Activated CD8-positive, alpha-beta memory T cell treated with anti-CD3 and anti-CD28 coated beads for 4 hours (primary cell): ENCODE measurements around the gene CARMIL3.
"Not testable (repeated sequence)": the region's sequence is repeated elsewhere in the genome, so short reads cannot be mapped to it uniquely, and the experiment has no call there.

Source experiments
- DNase-seq, 2 donors: peaks; one replicate each; pipeline ENCODE4 v3.0.0-alpha.2; 2020; ENCODE audit warnings: low read depth in 2 of 2

CARMIL3 gene

DNA sequence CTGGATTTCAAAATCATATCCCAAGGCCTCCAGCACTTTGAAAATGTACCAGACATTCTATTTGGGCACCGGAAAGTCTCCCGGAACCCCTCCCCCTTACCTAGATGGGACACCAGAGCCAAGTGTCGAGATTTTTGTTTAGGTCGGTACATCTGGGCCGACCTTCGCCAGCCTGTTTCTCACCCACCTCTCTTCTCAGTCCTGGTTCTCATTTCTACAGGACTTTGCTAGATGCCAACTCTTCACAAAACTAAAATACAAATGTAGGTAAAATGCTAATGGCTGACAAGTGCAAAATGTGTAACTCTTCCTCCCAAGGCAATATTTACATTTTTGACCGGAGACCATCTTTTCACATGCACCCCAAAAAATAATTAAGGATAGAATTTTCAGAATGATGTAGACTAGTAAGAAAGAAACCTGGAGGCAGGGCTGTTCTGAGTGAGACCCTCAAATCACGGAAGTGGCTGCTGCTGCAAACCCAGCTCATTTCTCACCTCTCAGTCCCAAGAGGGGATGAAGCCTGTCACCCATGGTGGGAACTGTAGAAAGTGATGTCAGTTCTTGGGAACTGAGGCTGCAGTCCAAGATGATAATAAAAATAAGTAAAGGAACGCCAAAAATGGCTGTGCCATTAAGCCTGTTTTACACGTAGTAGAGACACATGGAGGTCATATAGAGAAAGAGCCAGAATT lies 14.7 kb upstream of the CARMIL3 start:
- DNase-seq: not testable (repeated sequence)

DNA sequence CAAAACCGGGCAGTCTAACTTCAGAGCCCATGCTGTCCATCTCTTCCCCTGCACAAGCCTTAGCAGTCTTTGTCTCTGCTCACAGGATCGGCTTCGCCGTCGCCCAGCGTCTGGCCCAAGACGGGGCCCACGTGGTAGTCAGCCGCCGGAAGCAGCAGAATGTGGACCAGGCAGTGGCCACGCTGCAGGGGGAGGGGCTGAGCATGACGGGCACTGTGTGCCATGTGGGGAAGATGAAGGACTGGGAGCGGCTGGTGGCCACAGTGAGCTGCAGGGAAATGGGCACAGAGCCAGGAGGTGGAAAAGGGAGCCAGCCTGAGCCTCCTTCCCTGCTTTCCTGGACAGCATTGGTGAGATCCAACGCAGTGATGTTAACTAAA lies 14.2 kb upstream of the CARMIL3 start:
- no peak for DNase-seq

DNA sequence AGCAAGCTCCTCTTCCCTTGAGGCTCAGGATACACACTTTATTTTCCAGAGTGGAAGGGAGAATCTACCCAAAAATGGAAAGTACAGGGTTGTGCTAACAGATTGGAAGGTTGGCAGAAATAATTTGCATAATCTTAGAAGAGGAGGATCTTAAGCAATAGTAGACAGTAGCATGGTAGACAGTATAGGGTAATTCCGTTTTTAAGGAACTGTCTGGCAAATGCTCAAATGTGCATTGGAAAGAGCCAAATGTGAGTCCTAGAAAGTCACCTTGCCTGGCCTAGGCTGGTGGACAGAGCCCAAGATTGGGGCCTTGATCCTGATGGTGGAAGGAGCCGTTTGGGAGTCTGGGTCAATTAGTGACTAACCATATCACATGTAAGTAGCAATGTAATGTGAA lies 13.1 kb upstream of the CARMIL3 start:
- DNase-seq: no peak

DNA sequence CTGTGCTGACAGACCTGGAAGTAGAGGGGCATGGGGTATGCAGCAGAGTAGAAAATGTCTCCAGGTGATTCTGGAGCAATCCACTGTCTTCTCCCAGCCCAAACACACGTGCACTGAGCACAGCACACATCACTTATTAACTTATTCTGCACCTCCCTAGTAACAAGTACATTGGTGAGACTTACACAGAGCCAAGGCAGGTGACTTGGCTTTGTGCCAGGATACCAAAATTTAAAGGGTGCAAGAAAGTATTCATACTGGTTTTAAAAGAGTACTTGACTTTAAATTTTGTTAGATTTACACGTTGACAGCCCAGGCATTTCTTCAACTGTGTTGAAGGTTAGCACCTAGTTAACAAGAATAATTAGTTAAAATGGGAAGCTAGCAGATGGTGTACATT lies 11.1 kb upstream of the CARMIL3 start:
- no peak for DNase-seq

GRCh38 chr14:24042746-24043145 lies 9.1 kb upstream of the CARMIL3 start:
- DNase-seq: no peak

GRCh38 chr14:24049002-24049401 lies 2.8 kb upstream of the CARMIL3 start:
- DNase-seq: not testable (repeated sequence)

DNA sequence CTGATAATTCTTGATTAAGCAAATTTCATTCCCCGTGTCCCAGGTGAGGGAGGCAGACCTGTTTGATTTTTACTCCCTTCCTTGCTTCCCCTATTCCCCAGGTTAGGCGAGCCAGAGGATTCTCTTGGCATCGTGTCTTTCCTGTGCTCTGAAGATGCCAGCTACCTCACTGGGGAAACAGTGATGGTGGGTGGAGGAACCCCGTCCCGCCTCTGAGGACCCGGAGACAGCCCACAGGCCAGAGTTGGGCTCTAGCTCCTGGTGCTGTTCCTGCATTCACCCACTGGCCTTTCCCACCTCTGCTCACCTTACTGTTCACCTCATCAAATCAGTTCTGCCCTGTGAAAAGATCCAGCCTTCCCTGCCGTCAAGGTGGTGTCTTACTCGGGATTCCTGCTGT lies 1.1 kb upstream of the CARMIL3 start:
- not testable (repeated sequence) for DNase-seq

DNA sequence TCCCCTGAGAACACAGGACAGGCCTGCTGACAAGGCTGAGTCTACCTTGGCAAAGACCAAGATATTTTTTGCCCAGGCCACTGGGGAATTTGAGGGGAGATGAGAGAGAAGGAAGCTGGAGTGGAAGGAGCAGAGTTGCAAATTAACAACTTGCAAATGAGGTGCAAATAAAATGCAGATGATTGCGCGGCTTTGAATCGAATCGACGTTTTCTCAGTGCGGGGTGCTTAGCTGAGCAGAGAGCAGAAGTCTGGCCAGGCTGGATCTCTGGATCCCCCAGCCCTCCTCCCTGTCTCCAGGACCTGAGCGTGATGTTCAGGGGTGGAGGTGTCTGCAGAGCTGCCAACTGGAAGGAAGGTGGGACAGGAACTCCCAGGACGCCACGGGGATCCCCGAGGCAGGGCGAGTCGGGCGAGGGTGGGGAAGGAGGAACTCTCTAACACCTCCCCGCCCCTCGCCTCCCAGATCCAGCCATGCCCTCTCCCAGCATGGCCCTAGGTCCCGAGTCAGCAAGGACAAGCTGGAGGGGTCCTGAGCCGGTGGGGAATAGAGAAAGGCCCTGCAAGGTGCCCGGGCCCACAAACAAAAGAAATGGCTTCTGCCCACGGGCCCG lies 527 bp upstream of the CARMIL3 start:
- no peak for DNase-seq

- peak; percentile 60 to 63 for DNase-seq
Observed at GRCh38 chr14:24052656-24053547, 1.1 kb downstream of the CARMIL3 start.

GRCh38 chr14:24053548-24054323 lies 1.9 kb downstream of the CARMIL3 start:
- no peak for DNase-seq

DNA sequence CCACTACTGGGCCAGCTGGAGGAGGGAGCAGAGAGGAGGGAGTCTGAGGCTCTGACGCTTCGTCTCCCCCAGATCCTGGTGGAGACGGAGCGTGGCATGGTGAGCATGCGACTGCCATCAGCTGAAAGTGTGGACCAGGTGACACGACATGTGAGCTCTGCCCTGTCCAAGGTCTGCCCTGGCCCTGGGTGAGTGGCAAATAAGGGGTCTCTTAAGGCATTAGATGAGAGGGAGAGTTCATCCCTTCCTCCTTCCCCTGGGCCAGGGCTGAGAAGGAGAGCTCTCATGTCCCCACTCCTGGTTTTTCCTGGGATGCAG lies 2.5 kb downstream of the CARMIL3 start:
- DNase-seq: no peak

- no peak for DNase-seq
Observed at GRCh38 chr14:24054646-24055045, 2.8 kb downstream of the CARMIL3 start.

- DNase-seq: no peak
Observed at GRCh38 chr14:24055971-24056799, 4.4 kb downstream of the CARMIL3 start.

DNA sequence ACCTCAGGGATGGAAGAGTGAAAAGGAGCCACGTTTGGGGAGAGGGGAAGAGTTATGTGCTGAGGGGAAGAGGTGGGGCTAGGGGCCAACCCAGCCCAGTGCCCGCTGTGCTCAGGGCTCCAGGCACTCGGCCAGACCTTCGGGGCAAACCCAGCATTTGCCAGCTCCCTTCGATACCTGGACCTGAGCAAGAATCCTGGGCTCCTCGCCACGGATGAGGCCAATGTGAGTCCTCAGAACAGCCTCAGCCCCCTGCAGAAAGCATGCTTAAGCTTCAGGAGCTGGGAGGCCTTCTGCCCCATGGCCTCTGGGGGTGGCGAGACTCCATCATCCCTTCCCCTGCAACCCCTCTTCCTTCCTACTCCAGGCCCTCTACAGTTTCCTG lies 5.0 kb downstream of the CARMIL3 start:
- DNase-seq: no peak

DNA sequence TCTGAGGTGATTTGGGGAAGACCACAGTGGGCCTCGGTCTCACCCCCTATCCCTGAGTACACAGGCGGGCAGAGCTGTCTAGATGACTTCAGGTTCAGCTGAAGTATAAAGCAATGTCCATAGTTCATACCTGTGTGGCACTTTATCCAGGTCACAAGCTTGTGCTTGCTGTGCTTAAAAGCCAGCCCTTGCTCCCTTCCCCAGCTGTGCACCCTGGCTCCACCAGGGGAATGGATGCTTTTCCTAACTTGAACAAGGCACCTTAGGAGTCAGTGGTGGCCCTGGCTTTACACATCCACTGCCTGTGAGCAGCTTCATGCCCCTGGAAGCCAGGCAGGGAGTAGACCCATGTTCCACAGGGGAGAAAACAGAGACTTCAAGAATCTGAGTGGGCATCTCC lies 5.5 kb downstream of the CARMIL3 start:
- no peak for DNase-seq

DNA sequence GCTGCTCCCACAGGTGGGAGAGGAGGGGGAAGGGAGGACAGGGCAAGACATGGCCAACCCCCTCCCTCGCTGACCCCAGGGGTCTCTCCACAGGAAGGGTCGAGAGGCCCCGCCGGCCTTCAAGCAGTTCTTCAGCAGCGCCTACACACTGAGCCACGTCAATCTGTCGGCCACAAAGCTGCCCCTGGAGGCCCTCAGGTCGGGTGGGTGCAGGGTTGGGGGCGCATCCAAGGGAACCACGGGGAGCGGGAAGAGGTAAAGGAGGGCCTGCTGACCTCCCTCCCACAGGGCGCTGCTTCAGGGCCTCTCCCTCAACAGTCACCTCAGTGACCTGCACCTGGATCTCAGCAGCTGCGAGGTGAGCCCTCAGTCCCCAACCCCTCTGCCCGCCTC lies 6.1 kb downstream of the CARMIL3 start:
- DNase-seq: no peak

- DNase-seq: no peak
Observed at GRCh38 chr14:24058260-24058950, 6.6 kb downstream of the CARMIL3 start.

DNA sequence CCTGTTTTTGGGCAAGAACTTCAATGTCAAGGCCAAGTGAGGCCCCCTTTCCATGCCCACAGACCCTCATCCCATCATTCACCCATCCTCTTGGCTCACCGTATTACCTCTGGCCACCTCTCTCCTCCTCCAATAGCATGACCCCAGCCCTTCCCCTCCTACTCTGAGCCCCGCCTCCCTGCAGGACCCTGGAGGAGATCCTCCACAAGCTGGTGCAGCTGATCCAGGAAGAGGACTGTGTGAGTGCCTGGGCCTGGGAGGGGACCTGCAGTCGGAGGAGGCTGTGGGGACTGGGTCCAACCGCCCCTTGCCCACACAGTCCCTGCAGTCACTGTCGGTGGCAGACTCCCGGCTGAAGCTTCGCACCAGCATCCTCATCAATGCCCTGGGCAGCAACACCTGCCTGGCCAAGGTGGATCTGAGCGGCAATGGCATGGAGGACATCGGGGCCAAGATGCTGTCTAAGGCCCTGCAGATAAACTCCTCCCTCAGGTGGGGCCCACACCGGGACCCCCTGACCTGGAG lies 7.2 kb downstream of the CARMIL3 start:
- no peak for DNase-seq

- no peak for DNase-seq
Observed at GRCh38 chr14:24059841-24060388, 8.1 kb downstream of the CARMIL3 start.

GRCh38 chr14:24060443-24060842 lies 8.6 kb downstream of the CARMIL3 start:
- no peak for DNase-seq
